ENCODE results near the gene DRGX. TPM values are rescaled to one million over a fixed set of nuclear protein-coding genes. Genes with fewer than 3 reads are reported as not detected.

DRGX gene
- total and polyA plus RNA-seq, 2 of the 13 experiments (the other 11 are each of a cell fraction or from before 2014, with no cell fraction given) = not detected

DNA sequence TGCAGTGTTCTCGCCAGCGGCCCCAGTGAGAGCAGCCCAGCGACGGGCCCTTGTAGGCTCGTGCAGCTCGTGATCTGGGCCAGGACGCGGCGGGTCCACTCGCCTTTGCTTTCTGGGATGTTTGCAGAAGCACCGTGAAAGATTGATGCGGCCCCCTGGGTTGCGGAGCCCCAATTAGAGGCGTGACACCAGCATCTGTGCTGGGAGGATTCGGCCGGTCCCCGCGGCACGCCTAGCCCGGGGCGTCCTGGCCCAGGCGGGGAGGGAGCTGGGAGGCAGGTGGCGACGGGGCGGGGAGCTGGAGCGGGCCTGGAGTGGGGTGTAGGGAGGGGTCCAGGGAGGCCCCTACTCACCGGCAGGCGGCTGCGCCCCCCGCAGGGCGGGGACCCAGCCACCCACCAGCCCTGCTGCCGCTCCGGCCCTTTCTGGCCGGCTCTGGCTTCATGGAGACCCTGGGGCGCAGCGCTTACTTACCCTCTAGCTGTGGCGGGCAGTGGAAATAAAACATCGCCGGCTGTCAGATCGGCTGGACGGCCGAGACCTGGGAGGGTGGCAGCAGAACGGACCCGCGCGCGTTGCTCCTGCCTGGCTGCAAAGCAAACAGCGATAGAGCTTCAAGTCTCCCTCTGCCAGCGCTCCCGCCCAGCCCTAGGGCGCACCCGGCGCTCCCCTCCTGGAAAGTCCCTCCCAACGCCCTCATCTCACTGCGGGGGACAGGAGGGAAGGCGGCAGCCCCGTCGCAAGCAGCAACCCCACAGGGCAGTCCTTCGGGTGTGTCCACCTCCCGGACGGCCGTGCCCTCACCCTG is 752 bp downstream of the DRGX start:
- no peaks in the 10 kb centered on the region for H3K79me2 ChIP-seq (ENCODE audit: insufficient read depth, low read length)
- in situ Hi-C loops (cut with HindIII; ENCODE audit: extremely low pct_ligation_motif_present, low pct_unique_long_range_greater_than_20kb) = no loop called here
- peaks cover 7 to 65% of the 10 kb centered on the region in 2 experiments for H3K27me3 ChIP-seq (ENCODE audit: control insufficient read depth in 1 of 2, insufficient read depth in 2 of 2, low read length in 2 of 2)
- ChIA-PET CTCF (ENCODE audit: low intra/inter-chr PET ratio, low total read pairs) (no interaction called here), POLR2A (no interaction called here)
- H4K20me1 ChIP-seq (ENCODE audit: insufficient read depth, low read length) = no peaks in the 10 kb centered on the region; the same call in 1 of the 2 replicates
- no peaks in the 10 kb centered on the region for H3K36me3 ChIP-seq (replicated peaks in 1 of 2; ENCODE audit: control insufficient read depth in 1 of 2, insufficient read depth in 2 of 2, low read length in 2 of 2)
- H2AFZ ChIP-seq (ENCODE audit: low read length) = no peak overlapping the region
- no peaks in the 10 kb centered on the region for H3K9me3 ChIP-seq (ENCODE audit: low read length)
- intact Hi-C loops (cut with micrococcal nuclease; ENCODE audit: unreplicated experiment) = no loop called here
- no peaks in the 10 kb centered on the region for H3K4me1 ChIP-seq (ENCODE audit: insufficient read depth, low read length)
- TF ChIP-seq ZNF230 (CRISPR knock-in tag; IDR thresholded peaks at IDR 0.05) (no peak), BRD4 (CRISPR knock-in tag; IDR thresholded peaks at IDR 0.05) (no peak), HNRNPH1 (optimal IDR thresholded peaks at IDR 0.05; ENCODE audit: low read depth, low read length) (no peak), SIN3B (IDR thresholded peaks at IDR 0.05; ENCODE audit: low read length) (no peak), NFIB (CRISPR knock-in tag; IDR thresholded peaks at IDR 0.05; ENCODE audit: borderline replicate concordance) (no peak)
- TF ChIP-seq, protein P1, sequence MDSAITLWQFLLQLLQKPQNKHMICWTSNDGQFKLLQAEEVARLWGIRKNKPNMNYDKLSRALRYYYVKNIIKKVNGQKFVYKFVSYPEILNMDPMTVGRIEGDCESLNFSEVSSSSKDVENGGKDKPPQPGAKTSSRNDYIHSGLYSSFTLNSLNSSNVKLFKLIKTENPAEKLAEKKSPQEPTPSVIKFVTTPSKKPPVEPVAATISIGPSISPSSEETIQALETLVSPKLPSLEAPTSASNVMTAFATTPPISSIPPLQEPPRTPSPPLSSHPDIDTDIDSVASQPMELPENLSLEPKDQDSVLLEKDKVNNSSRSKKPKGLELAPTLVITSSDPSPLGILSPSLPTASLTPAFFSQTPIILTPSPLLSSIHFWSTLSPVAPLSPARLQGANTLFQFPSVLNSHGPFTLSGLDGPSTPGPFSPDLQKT (CRISPR knock-in tag; IDR thresholded peaks at IDR 0.05; ENCODE audit: borderline replicate concordance) = no peak
- TF ChIP-seq, protein P2, sequence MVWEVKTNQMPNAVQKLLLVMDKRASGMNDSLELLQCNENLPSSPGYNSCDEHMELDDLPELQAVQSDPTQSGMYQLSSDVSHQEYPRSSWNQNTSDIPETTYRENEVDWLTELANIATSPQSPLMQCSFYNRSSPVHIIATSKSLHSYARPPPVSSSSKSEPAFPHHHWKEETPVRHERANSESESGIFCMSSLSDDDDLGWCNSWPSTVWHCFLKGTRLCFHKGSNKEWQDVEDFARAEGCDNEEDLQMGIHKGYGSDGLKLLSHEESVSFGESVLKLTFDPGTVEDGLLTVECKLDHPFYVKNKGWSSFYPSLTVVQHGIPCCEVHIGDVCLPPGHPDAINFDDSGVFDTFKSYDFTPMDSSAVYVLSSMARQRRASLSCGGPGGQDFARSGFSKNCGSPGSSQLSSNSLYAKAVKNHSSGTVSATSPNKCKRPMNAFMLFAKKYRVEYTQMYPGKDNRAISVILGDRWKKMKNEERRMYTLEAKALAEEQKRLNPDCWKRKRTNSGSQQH (CRISPR knock-in tag; IDR thresholded peaks at IDR 0.05; ENCODE audit: low read depth) = no peak
- TF ChIP-seq, protein P3, sequence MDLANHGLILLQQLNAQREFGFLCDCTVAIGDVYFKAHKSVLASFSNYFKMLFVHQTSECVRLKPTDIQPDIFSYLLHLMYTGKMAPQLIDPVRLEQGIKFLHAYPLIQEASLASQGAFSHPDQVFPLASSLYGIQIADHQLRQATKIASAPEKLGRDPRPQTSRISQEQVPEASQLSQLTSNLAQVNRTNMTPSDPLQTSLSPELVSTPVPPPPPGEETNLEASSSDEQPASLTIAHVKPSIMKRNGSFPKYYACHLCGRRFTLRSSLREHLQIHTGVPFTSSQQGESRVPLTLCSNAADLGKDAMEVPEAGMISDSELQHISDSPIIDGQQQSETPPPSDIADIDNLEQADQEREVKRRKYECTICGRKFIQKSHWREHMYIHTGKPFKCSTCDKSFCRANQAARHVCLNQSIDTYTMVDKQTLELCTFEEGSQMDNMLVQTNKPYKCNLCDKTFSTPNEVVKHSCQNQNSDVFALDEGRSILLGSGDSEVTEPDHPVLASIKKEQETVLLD (CRISPR knock-in tag; IDR thresholded peaks at IDR 0.05; ENCODE audit: low read depth) = no peak
- H3K4me2 ChIP-seq (ENCODE audit: low read depth, low read length) = no peak overlapping the region
- 65% methylated on average over 4 of the region's 62 CpGs for WGBS (ENCODE audit: low lambda C conversion rate)
- no TSS peak for BruUV-seq (replicated peaks)
- ATAC-seq (peak; percentile 23), DNase-seq (ENCODE audit: low spot score) (no peak), FAIRE-seq (no peak)
- no peak overlapping the region for H3K9ac ChIP-seq (ENCODE audit: insufficient read depth, low read depth, low read length)
- no peak overlapping the region for H3K27ac ChIP-seq (ENCODE audit: extremely low read length, insufficient read depth, low read length)
- no peak overlapping the region for H3K4me3 ChIP-seq (replicated peaks in 1 of 3; ENCODE audit: insufficient read depth in 1 of 3, low read depth in 2 of 3, low read length in 3 of 3)

Measured in HepG2 (cell line).